H1 (cell line): ENCODE data around the gene SPPL3. TPM values are rescaled to one million over a fixed set of nuclear protein-coding genes. Genes with fewer than 3 reads are reported as not detected.

Source experiments
- ASH2L ChIP-seq: fragments of 200-600, 300-600 bp; sonication (generic); IDR thresholded peaks from one replicate; pipeline ENCODE4 v1.7.1; 2017; ENCODE audit warnings: low read length
- BCL11A ChIP-seq, 2 experiments: IDR thresholded peaks; one replicate each; pipeline ENCODE4 v1.6.1; 2011; ENCODE audit warnings: low read depth in 2 of 2, low read length in 2 of 2, mild to moderate bottlenecking in 2 of 2
- CBX5 ChIP-seq: fragments of 300-800, 300-1000 bp; sonication (generic); IDR thresholded peaks from 2 replicates; pipeline ENCODE4 v1.7.1; 2016; ENCODE audit warnings: antibody characterized with exemption, low read length, low read depth
- CBX8 ChIP-seq: fragments of 300-800, 300-1000 bp; sonication (generic); IDR thresholded peaks from 2 replicates; pipeline ENCODE4 v1.7.1; 2016; ENCODE audit warnings: low read depth, low read length, borderline replicate concordance
- CHD2 ChIP-seq: IDR thresholded peaks from 2 replicates; pipeline ENCODE4 v1.6.1; 2012; ENCODE audit warnings: low read length, improper control_type of control experiment
- GABPA ChIP-seq: IDR thresholded peaks from 2 replicates; pipeline ENCODE4 v1.6.1; 2011; ENCODE audit warnings: mild to moderate bottlenecking, low read length, moderate library complexity, borderline replicate concordance; ENCODE audit not compliant: insufficient read depth
- KDM1A ChIP-seq: fragments of 200-600, 300-600 bp; sonication (generic); IDR thresholded peaks from 2 replicates; pipeline ENCODE4 v1.7.1; 2016; ENCODE audit warnings: mild to moderate bottlenecking, low read length, borderline replicate concordance
- POU5F1 ChIP-seq: IDR thresholded peaks from 2 replicates; pipeline ENCODE4 v1.6.1; 2011; ENCODE audit warnings: low read depth, mild to moderate bottlenecking, low read length, moderate library complexity
- SAP30 ChIP-seq: fragments of 300-600 bp; sonication (generic); IDR thresholded peaks from 2 replicates; pipeline ENCODE4 v1.7.1; 2012; ENCODE audit warnings: low read length, moderate library complexity, mild to moderate bottlenecking, inconsistent platforms; ENCODE audit not compliant: insufficient read depth, insufficient replicate concordance
- SP4 ChIP-seq: IDR thresholded peaks from 2 replicates; pipeline ENCODE4 v1.6.1; 2012; ENCODE audit warnings: low read length, inconsistent platforms
- polyA plus RNA-seq, 7 experiments: library from polyadenylated mRNA; depleted of rRNA in 3 of 7; stranded (reverse) in 5 of 7; unstranded in 2 of 7; fragments of >200 nt in 5 of 7; fragments of 200-250 nt in 2 of 7; gene quantifications; 1 replicate in 5 of 7; 2 replicates in 1 of 7; 4 replicates in 1 of 7; pipeline versions ENCODE4 v1.2.1 to v1.2.3, GENCODE V29; 2011 to 2013; ENCODE audit warnings: missing spikeins in 2 of 7, mixed read lengths in 2 of 7
- total RNA-seq: library from RNA; stranded (reverse); fragmentation: NEBNext Ultra II Directional; extraction: Animal tissue kit (Norgen Biotek cat#: 25700); gene quantifications from 2 replicates; pipeline ENCODE4 v1.2.1, GENCODE V29; 2021

SPPL3 gene
- total and polyA plus RNA-seq, 2 of the 8 experiments (the other 6 are each of a cell fraction or from before 2014, with no cell fraction given), result 27.3 to 48.4 TPM

DNA sequence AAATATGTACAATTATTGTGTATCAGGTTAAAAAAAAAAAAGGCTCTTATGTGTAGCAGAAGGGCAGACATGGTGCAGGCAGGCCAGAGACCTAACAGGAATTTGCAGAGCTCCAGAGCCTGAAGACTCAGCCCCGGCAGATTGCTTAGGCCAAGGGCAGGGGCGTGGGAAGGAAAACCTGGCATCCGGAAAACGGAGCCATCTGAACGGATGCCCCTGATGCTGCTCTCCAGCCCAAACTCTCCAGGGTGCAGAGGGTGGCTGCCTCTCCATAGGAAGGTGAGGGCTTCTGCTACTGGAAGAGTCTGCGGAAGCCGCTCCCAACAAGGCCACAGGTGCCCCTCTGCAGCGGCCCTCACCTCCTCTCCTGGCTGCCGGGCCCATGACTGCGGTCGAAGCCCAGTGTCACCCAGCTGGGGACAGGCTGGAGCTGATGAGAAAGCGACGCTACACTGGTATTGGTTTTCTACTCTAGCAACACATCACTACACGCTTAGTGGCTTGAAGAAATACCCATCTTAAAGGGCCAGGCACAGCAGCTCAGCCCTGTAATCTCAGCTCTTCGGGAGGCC lies 159.2 kb downstream of the SPPL3 start (continued):
- TF ChIP-seq CBX5 (no peak), CBX8 (no peak), SAP30 (no peak), KDM1A (no peak), SP4 (no peak), CHD2 (no peak), POU5F1 (no peak), BCL11A (IDR thresholded peaks at IDR 0.05; ENCODE audit: low read depth in 2 of 2, low read length in 2 of 2) (no peak), ASH2L (no peak), GABPA (no peak)
